Esophagus squamous epithelium (tissue), 4 donors: Measurements from ENCODE around the gene FAM89A.

Experiments
- CTCF ChIP-seq, 6 experiments: fragments of 450-650 bp in 4 of 6; fragments of 200-600 bp in 2 of 6; sonication (generic) in 2 of 6; IDR thresholded peaks; one replicate each; pipeline ENCODE4 v1.5.1; 2016 to 2019; ENCODE audit warnings: antibody characterized with exemption in 6 of 6, mild to moderate bottlenecking in 4 of 6, moderate library complexity in 4 of 6
- POLR2A ChIP-seq, 4 donors: fragments of 450-650 bp; IDR thresholded peaks; one replicate each; pipeline ENCODE4 v1.6.1; 2017; ENCODE audit warnings: antibody characterized with exemption in 4 of 4, mild to moderate bottlenecking in 4 of 4, moderate library complexity in 3 of 4

GRCh38 chr1:231073331-231073730 is 33.3 kb upstream of the FAM89A start:
- TF ChIP-seq CTCF (IDR thresholded peaks at IDR 0.05) (no peak), POLR2A (IDR thresholded peaks at IDR 0.05) (no peak)
